Lung (tissue), 12 donors: ENCODE data around the gene FMN1. TPM values are rescaled to one million over a fixed set of nuclear protein-coding genes. Genes with fewer than 3 reads are reported as not detected.

Experiments
- ATAC-seq: fragments of 200-7000 bp; cut with Tn5 transposase; one replicate; pipeline ENCODE4 v1.9.1; 2020; ENCODE audit warnings: moderate number of reproducible peaks; ENCODE audit not compliant: insufficient read depth, low FRiP score
- DNase-seq, 3 donors: peaks; one replicate each; pipeline ENCODE4 v3.0.0-alpha.2; 2013 to 2017
- H3K27ac ChIP-seq, 2 donors: one replicate each; pipeline ENCODE4 v1.5.1; 2013; ENCODE audit warnings: mild to moderate bottlenecking in 2 of 2, moderate library complexity in 2 of 2, control low read depth in 1 of 2, inconsistent platforms in 1 of 2, low read depth in 1 of 2, low read length in 1 of 2
- H3K27me3 ChIP-seq, 3 donors: one replicate each; pipeline ENCODE4 v1.5.1; 2013; ENCODE audit warnings: low read length in 2 of 3; ENCODE audit not compliant: control insufficient read depth in 3 of 3, insufficient read depth in 3 of 3
- H3K36me3 ChIP-seq, 4 donors: one replicate each; pipeline ENCODE4 v1.5.1; 2013; ENCODE audit warnings: low read length in 4 of 4, mild to moderate bottlenecking in 1 of 4, moderate library complexity in 1 of 4; ENCODE audit not compliant: control insufficient read depth in 4 of 4, insufficient read depth in 4 of 4
- H3K4me1 ChIP-seq, 5 donors: one replicate each; pipeline ENCODE4 v1.5.1; 2013; ENCODE audit warnings: low read length in 5 of 5, mild to moderate bottlenecking in 2 of 5, moderate library complexity in 1 of 5; ENCODE audit not compliant: control insufficient read depth in 5 of 5, insufficient read depth in 5 of 5
- H3K4me3 ChIP-seq: one replicate; pipeline ENCODE4 v1.5.1; 2013; ENCODE audit warnings: mild to moderate bottlenecking, control low read depth, moderate library complexity
- H3K9ac ChIP-seq, 2 donors: one replicate each; pipeline ENCODE4 v1.5.1; 2013; ENCODE audit warnings: low read length in 2 of 2, control low read depth in 1 of 2; ENCODE audit not compliant: insufficient read depth in 1 of 2
- H3K9me3 ChIP-seq, 4 donors: one replicate each; pipeline ENCODE4 v1.5.1; 2013; ENCODE audit warnings: low read length in 3 of 4, mild to moderate bottlenecking in 1 of 4, moderate library complexity in 1 of 4; ENCODE audit not compliant: control insufficient read depth in 4 of 4, insufficient read depth in 3 of 4
- WGBS, 2 donors: extraction: QIAGEN DNeasy Blood & Tissue Kit; methylation state at CpG; one replicate each; pipeline ENCODE4 v1.1.7; 2013; 5-methylcytosine and 5-hydroxymethylcytosine counted together
- polyA plus RNA-seq, 2 donors: library from polyadenylated mRNA; stranded (reverse); fragments of 200-250 nt; gene quantifications; one replicate each; pipeline ENCODE4 v1.2.1, GENCODE V29; 2013
- total RNA-seq, 2 donors: library from RNA; depleted of rRNA in 1 of 2; stranded (reverse); fragments of >200 nt in 1 of 2; gene quantifications; one replicate each; pipeline ENCODE4 v1.2.1, GENCODE V29; 2014 to 2021
- TF ChIP-seq, protein P1 (sequence below): IDR thresholded peaks from 2 replicates; pipeline ENCODE4 v1.5.1; 2012; ENCODE audit warnings: mild to moderate bottlenecking; ENCODE audit errors: control extremely low read depth, extremely low read depth
- donor health status: control.
- donor health status: control.
- donor health status: Bipolar disorder and iron deficiency.
- donor health status: healthy.
- donor health status: DM: yes; HTN: yes; CAD: no.

The FMN1 gene
- total and polyA plus RNA-seq, 4 donors: 4.6 to 45.2 (median 15.7) TPM

DNA sequence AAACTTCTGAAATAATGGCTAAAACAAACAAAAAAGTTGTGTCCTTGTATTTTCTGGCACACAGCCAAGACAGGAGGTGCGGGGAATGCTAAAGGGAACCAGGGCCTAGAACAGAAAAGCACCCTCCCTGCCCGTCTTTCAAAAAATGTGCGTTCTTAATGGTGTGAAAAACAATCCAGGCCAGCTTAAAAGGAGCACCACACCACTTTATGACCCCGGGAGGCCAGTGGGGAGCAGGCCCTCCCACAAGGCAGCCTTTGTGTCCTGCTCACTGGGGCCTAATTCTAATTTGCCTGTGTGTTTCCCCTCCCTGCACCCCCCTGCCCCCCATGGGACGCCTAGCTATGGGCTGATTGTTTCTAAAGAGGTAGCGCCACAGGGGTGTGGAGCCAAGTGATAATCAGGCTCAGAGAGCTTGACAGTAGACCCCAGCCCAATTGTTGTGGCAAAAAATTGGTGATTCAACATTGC lies 295.4 kb downstream of the FMN1 start:
- Histone ChIP-seq H3K9me3 (no peaks in the 10 kb centered on the region), H3K4me3 (no peak overlapping the region), H3K27ac (no peak overlapping the region), H3K27me3 (no peaks in the 10 kb centered on the region), H3K4me1 (no peaks in the 10 kb centered on the region), H3K9ac (no peak overlapping the region), H3K36me3 (no peaks in the 10 kb centered on the region)
- whole genome bisulfite sequencing, 2 donors: 81 to 86% methylated on average over 6 of the region's 6 CpGs
- ATAC-seq (no peak), DNase-seq (no peak)
- TF ChIP-seq, protein P1, sequence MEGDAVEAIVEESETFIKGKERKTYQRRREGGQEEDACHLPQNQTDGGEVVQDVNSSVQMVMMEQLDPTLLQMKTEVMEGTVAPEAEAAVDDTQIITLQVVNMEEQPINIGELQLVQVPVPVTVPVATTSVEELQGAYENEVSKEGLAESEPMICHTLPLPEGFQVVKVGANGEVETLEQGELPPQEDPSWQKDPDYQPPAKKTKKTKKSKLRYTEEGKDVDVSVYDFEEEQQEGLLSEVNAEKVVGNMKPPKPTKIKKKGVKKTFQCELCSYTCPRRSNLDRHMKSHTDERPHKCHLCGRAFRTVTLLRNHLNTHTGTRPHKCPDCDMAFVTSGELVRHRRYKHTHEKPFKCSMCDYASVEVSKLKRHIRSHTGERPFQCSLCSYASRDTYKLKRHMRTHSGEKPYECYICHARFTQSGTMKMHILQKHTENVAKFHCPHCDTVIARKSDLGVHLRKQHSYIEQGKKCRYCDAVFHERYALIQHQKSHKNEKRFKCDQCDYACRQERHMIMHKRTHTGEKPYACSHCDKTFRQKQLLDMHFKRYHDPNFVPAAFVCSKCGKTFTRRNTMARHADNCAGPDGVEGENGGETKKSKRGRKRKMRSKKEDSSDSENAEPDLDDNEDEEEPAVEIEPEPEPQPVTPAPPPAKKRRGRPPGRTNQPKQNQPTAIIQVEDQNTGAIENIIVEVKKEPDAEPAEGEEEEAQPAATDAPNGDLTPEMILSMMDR: no peak

DNA sequence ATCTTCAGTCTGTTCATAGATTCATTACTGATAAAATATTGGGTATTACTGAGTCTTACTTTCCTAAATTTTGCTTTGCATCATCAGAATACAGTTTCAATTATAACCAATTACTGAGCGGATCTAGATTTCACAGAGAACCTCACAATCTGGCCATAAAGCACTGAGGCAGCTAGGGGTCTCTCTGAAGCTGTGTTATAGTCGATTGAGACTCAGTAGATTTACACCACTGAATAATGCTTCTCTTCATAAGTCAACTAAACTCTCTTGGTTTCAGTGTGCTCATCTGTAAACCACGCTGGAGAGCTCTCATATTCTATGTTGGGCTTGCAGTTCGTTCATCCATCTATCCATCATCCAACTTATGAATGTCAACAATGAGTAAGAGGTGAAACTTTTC lies 296.1 kb downstream of the FMN1 start:
- 80 to 86% methylated on average over 4 of the region's 4 CpGs for WGBS, 2 donors
- Histone ChIP-seq H3K4me3 (no peak overlapping the region), H3K36me3 (no peaks in the 10 kb centered on the region), H3K9me3 (no peaks in the 10 kb centered on the region), H3K4me1 (no peaks in the 10 kb centered on the region), H3K27me3 (no peaks in the 10 kb centered on the region), H3K9ac (no peak overlapping the region), H3K27ac (no peak overlapping the region)
- no peak for ATAC-seq
- TF ChIP-seq, protein P1: no peak
- no peak for DNase-seq

GRCh38 chr15:32893421-32893820 lies 301.1 kb downstream of the FMN1 start:
- no peak overlapping the region for H3K27ac ChIP-seq
- H3K9me3 ChIP-seq: no peaks in the 10 kb centered on the region
- no peaks in the 10 kb centered on the region for H3K4me1 ChIP-seq
- H3K27me3 ChIP-seq: no peaks in the 10 kb centered on the region
- TF ChIP-seq, protein P1: no peak
- DNase-seq: no peak
- H3K36me3 ChIP-seq: no peaks in the 10 kb centered on the region
- no peak overlapping the region for H3K4me3 ChIP-seq
- H3K9ac ChIP-seq: no peak overlapping the region
- no peak for ATAC-seq

DNA sequence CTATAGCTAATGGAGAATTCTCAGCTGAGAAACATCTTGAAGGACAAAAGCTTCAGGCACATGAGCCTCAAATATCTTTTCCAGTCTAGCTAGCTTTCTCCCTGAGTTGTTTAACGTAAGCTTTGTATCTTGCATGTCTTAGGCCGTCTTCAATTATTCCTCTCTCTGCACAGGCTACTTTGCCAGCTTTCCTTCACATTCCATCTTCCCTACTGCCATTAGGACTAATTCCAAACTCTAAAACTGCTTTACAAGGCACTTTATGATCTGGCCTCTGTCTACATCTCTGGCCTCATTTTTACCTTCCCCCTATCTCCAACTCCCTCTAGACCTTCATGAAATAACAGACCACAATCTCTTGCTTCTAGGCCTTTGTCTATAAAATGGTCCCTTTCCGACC lies 305.3 kb downstream of the FMN1 start:
- WGBS, 2 donors: 83 to 94% methylated on average over 3 of the region's 3 CpGs
- H3K9ac ChIP-seq: no peak overlapping the region
- no peak overlapping the region for H3K4me3 ChIP-seq
- H3K27me3 ChIP-seq: no peaks in the 10 kb centered on the region
- no peaks in the 10 kb centered on the region for H3K4me1 ChIP-seq
- H3K27ac ChIP-seq: no peak overlapping the region
- H3K9me3 ChIP-seq: no peaks in the 10 kb centered on the region
- no peak for DNase-seq
- no peaks in the 10 kb centered on the region for H3K36me3 ChIP-seq
- no peak for ATAC-seq
- TF ChIP-seq, protein P1: no peak
